ENCODE data around the gene AIM2. TPM values are rescaled to one million over a fixed set of nuclear protein-coding genes. Genes with fewer than 3 reads are reported as not detected.

Gene AIM2
- total and polyA plus RNA-seq, 2 donors: 3.8 to 7.6 TPM

- peaks cover 0 to 2% of the 10 kb centered on the region in 2 donors for H3K27me3 ChIP-seq (ENCODE audit: control insufficient read depth in 2 of 2, insufficient read depth in 1 of 2, low read length in 1 of 2)
- DNase-seq (ENCODE audit: low read depth in 6 of 9, low spot score in 9 of 9): no peak
- no peaks in the 10 kb centered on the region for H3K9me3 ChIP-seq (ENCODE audit: control insufficient read depth in 2 of 2, insufficient read depth in 1 of 2, low read length in 1 of 2)
- H3K27ac ChIP-seq (ENCODE audit: low read depth in 1 of 2, low read length in 1 of 2): no peak overlapping the region
- H3K4me1 ChIP-seq (ENCODE audit: control insufficient read depth in 2 of 2, insufficient read depth in 2 of 2, low read length in 2 of 2): no peaks in the 10 kb centered on the region
- H3K4me3 ChIP-seq (ENCODE audit: low read length in 2 of 2): no peak overlapping the region
- 93% methylated on average over 3 of the region's 3 CpGs for WGBS
- no peaks in the 10 kb centered on the region for H3K36me3 ChIP-seq (ENCODE audit: control insufficient read depth in 2 of 2, insufficient read depth in 2 of 2, low read length in 1 of 2)
These were observed 22.0 kb upstream of the AIM2 start for GRCh38 chr1:159098596-159098995.

- no peaks in the 10 kb centered on the region for H3K4me1 ChIP-seq (ENCODE audit: control insufficient read depth in 2 of 2, insufficient read depth in 2 of 2, low read length in 2 of 2)
- H3K27ac ChIP-seq (ENCODE audit: low read depth in 1 of 2, low read length in 1 of 2): no peak overlapping the region
- no peak for DNase-seq (ENCODE audit: low read depth in 6 of 9, low spot score in 9 of 9)
- no peaks in the 10 kb centered on the region for H3K9me3 ChIP-seq (ENCODE audit: control insufficient read depth in 2 of 2, insufficient read depth in 1 of 2, low read length in 1 of 2)
- H3K4me3 ChIP-seq (ENCODE audit: low read length in 2 of 2): no peak overlapping the region
- peaks cover 0 to 2% of the 10 kb centered on the region in 2 donors for H3K27me3 ChIP-seq (ENCODE audit: control insufficient read depth in 2 of 2, insufficient read depth in 1 of 2, low read length in 1 of 2)
- 95% methylated on average over 3 of the region's 3 CpGs for WGBS
- H3K36me3 ChIP-seq (ENCODE audit: control insufficient read depth in 2 of 2, insufficient read depth in 2 of 2, low read length in 1 of 2): no peaks in the 10 kb centered on the region
These were observed 15.6 kb upstream of the AIM2 start for GRCh38 chr1:159092036-159092760.

GRCh38 chr1:159091607-159092031 is 15.1 kb upstream of the AIM2 start:
- H3K4me3 ChIP-seq (ENCODE audit: low read length in 2 of 2): no peak overlapping the region
- peaks cover 0 to 2% of the 10 kb centered on the region in 2 donors for H3K27me3 ChIP-seq (ENCODE audit: control insufficient read depth in 2 of 2, insufficient read depth in 1 of 2, low read length in 1 of 2)
- H3K4me1 ChIP-seq (ENCODE audit: control insufficient read depth in 2 of 2, insufficient read depth in 2 of 2, low read length in 2 of 2): no peaks in the 10 kb centered on the region
- no peaks in the 10 kb centered on the region for H3K9me3 ChIP-seq (ENCODE audit: control insufficient read depth in 2 of 2, insufficient read depth in 1 of 2, low read length in 1 of 2)
- no peak overlapping the region for H3K27ac ChIP-seq (ENCODE audit: low read depth in 1 of 2, low read length in 1 of 2)
- WGBS: 98% methylated on average over 1 of the region's 1 CpG
- no peak for DNase-seq (ENCODE audit: low read depth in 6 of 9, low spot score in 9 of 9)
- no peaks in the 10 kb centered on the region for H3K36me3 ChIP-seq (ENCODE audit: control insufficient read depth in 2 of 2, insufficient read depth in 2 of 2, low read length in 1 of 2)

- H3K27ac ChIP-seq (ENCODE audit: low read depth in 1 of 2, low read length in 1 of 2): no peak overlapping the region
- WGBS: 89% methylated on average over 2 of the region's 2 CpGs
- DNase-seq (ENCODE audit: low read depth in 6 of 9, low spot score in 9 of 9): no peak
- H3K9me3 ChIP-seq (ENCODE audit: control insufficient read depth in 2 of 2, insufficient read depth in 1 of 2, low read length in 1 of 2): no peaks in the 10 kb centered on the region
- H3K4me3 ChIP-seq (ENCODE audit: low read length in 2 of 2): no peak overlapping the region
- no peaks in the 10 kb centered on the region for H3K36me3 ChIP-seq (ENCODE audit: control insufficient read depth in 2 of 2, insufficient read depth in 2 of 2, low read length in 1 of 2)
- H3K27me3 ChIP-seq (ENCODE audit: control insufficient read depth in 2 of 2, insufficient read depth in 1 of 2, low read length in 1 of 2): peaks cover 0 to 2% of the 10 kb centered on the region in 2 donors
- H3K4me1 ChIP-seq (ENCODE audit: control insufficient read depth in 2 of 2, insufficient read depth in 2 of 2, low read length in 2 of 2): no peaks in the 10 kb centered on the region
These were observed 14.6 kb upstream of the AIM2 start for GRCh38 chr1:159091180-159091560.

GRCh38 chr1:159090286-159091179 is 14.0 kb upstream of the AIM2 start:
- Histone ChIP-seq H3K4me3 (ENCODE audit: low read length in 2 of 2) (no peak overlapping the region), H3K9me3 (ENCODE audit: control insufficient read depth in 2 of 2, insufficient read depth in 1 of 2, low read length in 1 of 2) (no peaks in the 10 kb centered on the region), H3K36me3 (ENCODE audit: control insufficient read depth in 2 of 2, insufficient read depth in 2 of 2, low read length in 1 of 2) (no peaks in the 10 kb centered on the region), H3K27ac (ENCODE audit: low read depth in 1 of 2, low read length in 1 of 2) (no peak overlapping the region), H3K27me3 (ENCODE audit: control insufficient read depth in 2 of 2, insufficient read depth in 1 of 2, low read length in 1 of 2) (no peaks in the 10 kb centered on the region), H3K4me1 (ENCODE audit: control insufficient read depth in 2 of 2, insufficient read depth in 2 of 2, low read length in 2 of 2) (no peaks in the 10 kb centered on the region)
- DNase-seq (ENCODE audit: low read depth in 6 of 9, low spot score in 9 of 9): no peak
- 95% methylated on average over 4 of the region's 4 CpGs for WGBS

GRCh38 chr1:159089184-159089791 is 12.7 kb upstream of the AIM2 start:
- no peaks in the 10 kb centered on the region for H3K4me1 ChIP-seq (ENCODE audit: control insufficient read depth in 2 of 2, insufficient read depth in 2 of 2, low read length in 2 of 2)
- DNase-seq (ENCODE audit: low read depth in 6 of 9, low spot score in 9 of 9): peak in 4 of 9 donors; percentile 32 to 49 (median 42)
- H3K27ac ChIP-seq (ENCODE audit: low read depth in 1 of 2, low read length in 1 of 2): no peak overlapping the region
- H3K36me3 ChIP-seq (ENCODE audit: control insufficient read depth in 2 of 2, insufficient read depth in 2 of 2, low read length in 1 of 2): no peaks in the 10 kb centered on the region
- H3K9me3 ChIP-seq (ENCODE audit: control insufficient read depth in 2 of 2, insufficient read depth in 1 of 2, low read length in 1 of 2): no peaks in the 10 kb centered on the region
- H3K27me3 ChIP-seq (ENCODE audit: control insufficient read depth in 2 of 2, insufficient read depth in 1 of 2, low read length in 1 of 2): no peaks in the 10 kb centered on the region
- no peak overlapping the region for H3K4me3 ChIP-seq (ENCODE audit: low read length in 2 of 2)
- WGBS: 98% methylated on average over 4 of the region's 4 CpGs

- Histone ChIP-seq H3K4me3 (ENCODE audit: low read length in 2 of 2) (no peak overlapping the region), H3K27ac (ENCODE audit: low read depth in 1 of 2, low read length in 1 of 2) (no peak overlapping the region)
- no peak for DNase-seq (ENCODE audit: low read depth in 6 of 9, low spot score in 9 of 9)
These were observed 12.1 kb upstream of the AIM2 start for GRCh38 chr1:159088546-159089183.

GRCh38 chr1:159088050-159088449 is 11.5 kb upstream of the AIM2 start:
- Histone ChIP-seq H3K4me3 (ENCODE audit: low read length in 2 of 2) (no peak overlapping the region), H3K4me1 (ENCODE audit: control insufficient read depth in 2 of 2, insufficient read depth in 2 of 2, low read length in 2 of 2) (no peaks in the 10 kb centered on the region), H3K27me3 (ENCODE audit: control insufficient read depth in 2 of 2, insufficient read depth in 1 of 2, low read length in 1 of 2) (no peaks in the 10 kb centered on the region), H3K36me3 (ENCODE audit: control insufficient read depth in 2 of 2, insufficient read depth in 2 of 2, low read length in 1 of 2) (no peaks in the 10 kb centered on the region), H3K27ac (ENCODE audit: low read depth in 1 of 2, low read length in 1 of 2) (no peak overlapping the region), H3K9me3 (ENCODE audit: control insufficient read depth in 2 of 2, insufficient read depth in 1 of 2, low read length in 1 of 2) (no peaks in the 10 kb centered on the region)
- DNase-seq (ENCODE audit: low read depth in 6 of 9, low spot score in 9 of 9): no peak
- WGBS: 17% methylated on average over 2 of the region's 2 CpGs

More at GRCh38 chr1:159088546-159089183, 12.1 kb upstream of the AIM2 start:
- Histone ChIP-seq H3K9me3 (ENCODE audit: control insufficient read depth in 2 of 2, insufficient read depth in 1 of 2, low read length in 1 of 2) (no peaks in the 10 kb centered on the region), H3K36me3 (ENCODE audit: control insufficient read depth in 2 of 2, insufficient read depth in 2 of 2, low read length in 1 of 2) (no peaks in the 10 kb centered on the region), H3K27me3 (ENCODE audit: control insufficient read depth in 2 of 2, insufficient read depth in 1 of 2, low read length in 1 of 2) (no peaks in the 10 kb centered on the region), H3K4me1 (ENCODE audit: control insufficient read depth in 2 of 2, insufficient read depth in 2 of 2, low read length in 2 of 2) (no peaks in the 10 kb centered on the region)
- 89% methylated on average over 6 of the region's 6 CpGs for WGBS
